HL-60 (cell line): ENCODE results near the gene RILPL1. TPM values are rescaled to one million over a fixed set of nuclear protein-coding genes. Genes with fewer than 3 reads are reported as not detected.

Experiments
- DNase-seq, 2 experiments: peaks; one replicate each; pipeline ENCODE4 v3.0.0-alpha.2; 2010 to 2020; ENCODE audit warnings: low read depth in 1 of 2, low spot score in 1 of 2
- H3K27ac ChIP-seq: fragments of 250-450 bp; sonication (Bioruptor Pico); replicated peaks from 2 replicates; pipeline ENCODE4 v1.5.1; 2020; ENCODE audit warnings: mild to moderate bottlenecking, moderate library complexity
- H3K27me3 ChIP-seq: fragments of 250-450 bp; sonication (Bioruptor Pico); 2 replicates; pipeline ENCODE4 v1.5.1; 2021; ENCODE audit warnings: mild to moderate bottlenecking, moderate library complexity; ENCODE audit not compliant: insufficient read depth, poor library complexity, severe bottlenecking
- H3K4me3 ChIP-seq: replicated peaks from 2 replicates; pipeline ENCODE4 v1.5.1; 2011; ENCODE audit warnings: mild to moderate bottlenecking, control low read depth, low read length; ENCODE audit not compliant: insufficient read depth
- GABPA ChIP-seq: IDR thresholded peaks from 2 replicates; pipeline ENCODE4 v1.6.1; 2012; ENCODE audit warnings: low read depth
- POLR2AphosphoS5 ChIP-seq: IDR thresholded peaks from 2 replicates; pipeline ENCODE4 v1.6.1; 2012; ENCODE audit warnings: low read depth
- SPI1 ChIP-seq: IDR thresholded peaks from 2 replicates; pipeline ENCODE4 v1.6.1; 2012; ENCODE audit warnings: low read depth, mild to moderate bottlenecking, borderline replicate concordance
- microRNA-seq: library from miRNA; unstranded; fragments of <30 nt; microRNA quantifications from one replicate; pipeline ENCODE4, GENCODE V29; 2018
- TF ChIP-seq, protein P1 (sequence below): IDR thresholded peaks from 2 replicates; pipeline ENCODE4 v1.6.1; 2012; ENCODE audit warnings: low read depth; ENCODE audit not compliant: insufficient replicate concordance
- TF ChIP-seq, protein P2 (sequence below): IDR thresholded peaks from one replicate; pipeline ENCODE4 v1.5.1; 2011; ENCODE audit warnings: low read length, control low read depth, inconsistent platforms; ENCODE audit not compliant: insufficient read depth

The RILPL1 gene

DNA sequence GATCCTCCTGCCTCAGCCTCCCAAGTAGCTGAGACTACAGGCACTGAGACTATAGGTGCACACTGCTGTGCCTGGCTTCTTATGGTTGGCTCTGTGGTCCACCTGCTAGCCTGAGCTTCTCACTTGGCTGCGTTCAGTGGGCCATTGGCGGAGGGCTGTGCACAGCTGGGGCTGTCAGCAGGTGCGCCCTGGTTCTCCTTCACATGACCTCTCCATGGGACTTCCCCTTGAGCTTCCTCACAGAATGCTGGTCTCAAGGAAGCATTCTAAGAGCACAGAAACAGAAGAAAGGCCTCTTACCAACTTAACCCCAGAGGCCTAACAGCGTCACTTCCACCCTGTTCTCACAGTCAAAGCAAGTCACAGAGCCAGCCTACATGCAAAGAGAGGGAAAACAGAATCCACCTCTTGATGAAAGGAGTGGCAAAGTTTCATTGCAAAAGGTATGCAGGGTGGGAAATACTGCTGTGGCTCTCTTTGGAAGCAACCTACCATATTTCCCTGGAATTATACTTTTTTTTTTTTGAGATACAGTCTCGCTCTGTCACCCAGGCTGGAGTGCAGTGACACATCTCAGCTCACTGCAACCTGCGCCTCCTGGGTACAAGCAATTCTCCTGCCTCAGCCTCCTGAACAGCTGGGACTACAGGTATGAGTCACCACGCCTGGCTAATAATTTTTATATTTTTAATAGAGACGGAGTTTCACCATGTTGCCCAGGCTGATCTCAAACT, 106.3 kb downstream of the RILPL1 start:
- H3K27me3 ChIP-seq = no peaks in the 10 kb centered on the region
- no peak overlapping the region for H3K4me3 ChIP-seq
- peak overlapping the region; percentile 13; the same call in 1 of the 2 replicates for H3K27ac ChIP-seq
- no peak for DNase-seq
- TF ChIP-seq GABPA = no peak
- TF ChIP-seq, protein P1, sequence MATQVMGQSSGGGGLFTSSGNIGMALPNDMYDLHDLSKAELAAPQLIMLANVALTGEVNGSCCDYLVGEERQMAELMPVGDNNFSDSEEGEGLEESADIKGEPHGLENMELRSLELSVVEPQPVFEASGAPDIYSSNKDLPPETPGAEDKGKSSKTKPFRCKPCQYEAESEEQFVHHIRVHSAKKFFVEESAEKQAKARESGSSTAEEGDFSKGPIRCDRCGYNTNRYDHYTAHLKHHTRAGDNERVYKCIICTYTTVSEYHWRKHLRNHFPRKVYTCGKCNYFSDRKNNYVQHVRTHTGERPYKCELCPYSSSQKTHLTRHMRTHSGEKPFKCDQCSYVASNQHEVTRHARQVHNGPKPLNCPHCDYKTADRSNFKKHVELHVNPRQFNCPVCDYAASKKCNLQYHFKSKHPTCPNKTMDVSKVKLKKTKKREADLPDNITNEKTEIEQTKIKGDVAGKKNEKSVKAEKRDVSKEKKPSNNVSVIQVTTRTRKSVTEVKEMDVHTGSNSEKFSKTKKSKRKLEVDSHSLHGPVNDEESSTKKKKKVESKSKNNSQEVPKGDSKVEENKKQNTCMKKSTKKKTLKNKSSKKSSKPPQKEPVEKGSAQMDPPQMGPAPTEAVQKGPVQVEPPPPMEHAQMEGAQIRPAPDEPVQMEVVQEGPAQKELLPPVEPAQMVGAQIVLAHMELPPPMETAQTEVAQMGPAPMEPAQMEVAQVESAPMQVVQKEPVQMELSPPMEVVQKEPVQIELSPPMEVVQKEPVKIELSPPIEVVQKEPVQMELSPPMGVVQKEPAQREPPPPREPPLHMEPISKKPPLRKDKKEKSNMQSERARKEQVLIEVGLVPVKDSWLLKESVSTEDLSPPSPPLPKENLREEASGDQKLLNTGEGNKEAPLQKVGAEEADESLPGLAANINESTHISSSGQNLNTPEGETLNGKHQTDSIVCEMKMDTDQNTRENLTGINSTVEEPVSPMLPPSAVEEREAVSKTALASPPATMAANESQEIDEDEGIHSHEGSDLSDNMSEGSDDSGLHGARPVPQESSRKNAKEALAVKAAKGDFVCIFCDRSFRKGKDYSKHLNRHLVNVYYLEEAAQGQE = no peak
- TF ChIP-seq, protein P2, sequence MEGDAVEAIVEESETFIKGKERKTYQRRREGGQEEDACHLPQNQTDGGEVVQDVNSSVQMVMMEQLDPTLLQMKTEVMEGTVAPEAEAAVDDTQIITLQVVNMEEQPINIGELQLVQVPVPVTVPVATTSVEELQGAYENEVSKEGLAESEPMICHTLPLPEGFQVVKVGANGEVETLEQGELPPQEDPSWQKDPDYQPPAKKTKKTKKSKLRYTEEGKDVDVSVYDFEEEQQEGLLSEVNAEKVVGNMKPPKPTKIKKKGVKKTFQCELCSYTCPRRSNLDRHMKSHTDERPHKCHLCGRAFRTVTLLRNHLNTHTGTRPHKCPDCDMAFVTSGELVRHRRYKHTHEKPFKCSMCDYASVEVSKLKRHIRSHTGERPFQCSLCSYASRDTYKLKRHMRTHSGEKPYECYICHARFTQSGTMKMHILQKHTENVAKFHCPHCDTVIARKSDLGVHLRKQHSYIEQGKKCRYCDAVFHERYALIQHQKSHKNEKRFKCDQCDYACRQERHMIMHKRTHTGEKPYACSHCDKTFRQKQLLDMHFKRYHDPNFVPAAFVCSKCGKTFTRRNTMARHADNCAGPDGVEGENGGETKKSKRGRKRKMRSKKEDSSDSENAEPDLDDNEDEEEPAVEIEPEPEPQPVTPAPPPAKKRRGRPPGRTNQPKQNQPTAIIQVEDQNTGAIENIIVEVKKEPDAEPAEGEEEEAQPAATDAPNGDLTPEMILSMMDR = no peak
- TF ChIP-seq SPI1 = no peak
- TF ChIP-seq POLR2AphosphoS5 = peak; percentile 46; the same call in 1 of the 2 replicates

DNA sequence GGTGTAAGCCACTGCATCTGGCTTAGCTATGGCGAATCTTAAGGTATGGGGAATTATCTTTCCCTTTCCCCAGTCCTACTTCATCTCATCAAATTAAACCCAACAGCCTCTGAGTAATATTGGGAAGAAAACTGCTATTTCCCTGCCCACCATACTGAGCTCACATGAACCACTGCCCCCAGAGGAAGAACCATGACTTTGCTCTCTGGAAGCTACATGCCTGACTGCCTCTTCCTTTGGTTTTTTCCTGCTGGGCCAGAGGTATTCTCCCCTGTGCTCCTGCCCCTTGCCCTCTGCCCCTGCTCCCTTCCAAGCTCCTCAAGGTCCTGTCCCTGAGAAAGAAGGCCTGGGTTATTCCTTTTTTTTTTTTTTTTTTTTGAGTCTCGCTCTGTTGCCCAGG, 112.2 kb downstream of the RILPL1 start:
- Histone ChIP-seq H3K27ac (no peak overlapping the region), H3K4me3 (no peak overlapping the region), H3K27me3 (no peaks in the 10 kb centered on the region)
- DNase-seq = no peak
- TF ChIP-seq POLR2AphosphoS5 (no peak), GABPA (no peak), SPI1 (no peak)
- TF ChIP-seq, protein P2 = no peak
- TF ChIP-seq, protein P1 = no peak

Small RNA genes lying within 50 kb of the gene (microRNA-seq; reads per million reads assigned to microRNA genes)
- gene MIR3908 = not detected
